ENCODE measurements around the gene SPAG16.
"Not testable (repeated sequence)": the region's sequence is repeated elsewhere in the genome, so short reads cannot be mapped to it uniquely, and the experiment has no call there.

Gene SPAG16

GRCh38 chr2:213818436-213818835, 534.2 kb downstream of the SPAG16 start:
- DNase-seq (ENCODE audit: low read depth): peak; percentile 44

GRCh38 chr2:213834331-213834730, 550.1 kb downstream of the SPAG16 start:
- peak; percentile 66 for DNase-seq (ENCODE audit: low read depth)

- no peak for DNase-seq (ENCODE audit: low read depth)
Observed at GRCh38 chr2:213834746-213835145, 550.5 kb downstream of the SPAG16 start.

- no peak for DNase-seq (ENCODE audit: low read depth)
Observed at GRCh38 chr2:213846856-213847255, 562.6 kb downstream of the SPAG16 start.

GRCh38 chr2:213847316-213847715, 563.1 kb downstream of the SPAG16 start:
- DNase-seq (ENCODE audit: low read depth): no peak

DNA sequence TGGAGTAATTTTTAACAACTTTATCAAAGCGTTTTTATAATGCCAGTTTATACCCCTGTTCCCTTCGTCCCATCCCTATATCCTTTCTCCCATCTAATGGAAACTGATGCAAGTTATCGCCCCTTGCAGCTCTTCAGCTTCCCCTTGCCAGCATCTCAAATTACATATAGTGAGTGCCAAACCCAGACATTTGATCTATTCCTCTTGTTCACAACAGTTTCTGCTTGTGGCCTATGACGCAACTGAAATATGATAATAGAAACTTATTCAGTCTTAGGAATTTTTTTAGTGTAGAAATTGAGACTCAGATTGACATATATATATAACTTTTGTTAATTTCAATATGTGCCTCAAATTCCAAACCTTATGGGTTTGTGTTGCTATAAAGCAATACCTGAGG, 564.4 kb downstream of the SPAG16 start:
- DNase-seq (ENCODE audit: low read depth): peak; percentile 17

- DNase-seq (ENCODE audit: low read depth): no peak
Observed at GRCh38 chr2:213861638-213862037, 577.4 kb downstream of the SPAG16 start.

DNA sequence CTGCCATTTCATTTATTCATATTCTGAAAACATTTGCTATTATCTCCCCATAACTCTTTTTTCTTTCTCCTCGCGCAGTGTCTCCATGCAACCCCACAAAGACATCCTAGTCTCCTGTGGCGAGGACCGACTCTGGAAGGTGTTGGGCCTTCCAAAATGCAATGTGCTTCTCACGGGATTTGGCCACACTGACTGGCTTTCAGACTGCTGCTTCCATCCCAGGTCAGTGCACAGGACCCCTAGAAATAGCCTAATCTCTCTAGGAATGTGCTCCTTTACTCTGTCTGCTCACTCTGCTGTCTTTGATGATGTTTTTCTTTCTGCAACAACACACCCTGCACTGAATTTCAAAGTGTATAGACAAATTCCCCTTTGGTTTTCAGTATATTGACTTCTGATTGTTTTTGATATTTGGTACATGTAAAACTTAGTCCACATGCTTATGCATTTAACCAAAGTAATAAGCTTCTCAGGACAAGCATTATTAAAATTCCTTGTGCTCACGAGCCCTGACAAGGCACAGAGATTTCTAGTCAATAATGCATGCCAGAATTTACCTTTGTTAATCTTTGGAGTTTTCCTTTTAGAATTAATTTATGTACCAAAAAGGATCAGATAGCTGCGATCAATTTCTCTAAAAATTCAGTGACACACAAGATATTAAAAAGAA, 578.3 kb downstream of the SPAG16 start:
- no peak for DNase-seq (ENCODE audit: low read depth)

DNA sequence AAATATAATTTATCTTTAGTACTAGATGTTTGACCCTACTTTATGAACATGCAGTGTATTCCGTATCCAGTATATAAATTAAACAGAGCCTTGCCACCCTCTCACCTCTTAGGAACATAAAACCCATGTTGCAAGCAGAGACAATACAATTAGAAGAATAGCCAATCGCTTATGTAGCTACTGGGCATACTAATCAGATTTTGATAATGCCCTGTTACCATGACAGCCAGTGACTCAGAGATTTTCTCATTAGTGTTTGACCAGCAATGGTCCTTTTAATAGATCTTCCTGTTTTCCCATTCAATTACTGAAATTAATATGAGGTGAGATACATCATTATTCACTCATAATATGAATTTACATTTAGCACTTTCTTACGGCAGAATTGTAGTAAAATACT, 579.3 kb downstream of the SPAG16 start:
- no peak for DNase-seq (ENCODE audit: low read depth)

GRCh38 chr2:213868526-213868925, 584.3 kb downstream of the SPAG16 start:
- no peak for DNase-seq (ENCODE audit: low read depth)

DNA sequence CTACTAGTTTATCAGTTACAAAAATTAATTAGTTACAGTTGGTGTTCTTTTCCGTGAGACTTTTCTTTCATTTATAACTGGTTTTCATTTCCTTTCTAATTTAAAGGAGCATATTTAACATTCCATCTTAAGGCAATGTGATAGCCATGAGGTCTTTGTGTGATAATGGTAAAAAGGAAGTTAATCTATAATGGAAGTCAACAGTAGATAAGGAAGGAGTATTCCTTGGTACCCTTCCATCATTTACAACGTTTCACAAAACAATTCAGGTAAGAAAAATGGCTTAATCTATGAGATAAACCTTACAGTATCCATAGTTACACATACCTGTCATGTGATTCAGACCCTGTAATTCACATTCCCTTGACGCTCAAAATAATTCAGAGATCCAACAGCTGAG, 601.2 kb downstream of the SPAG16 start:
- no peak for DNase-seq (ENCODE audit: low read depth)

DNA sequence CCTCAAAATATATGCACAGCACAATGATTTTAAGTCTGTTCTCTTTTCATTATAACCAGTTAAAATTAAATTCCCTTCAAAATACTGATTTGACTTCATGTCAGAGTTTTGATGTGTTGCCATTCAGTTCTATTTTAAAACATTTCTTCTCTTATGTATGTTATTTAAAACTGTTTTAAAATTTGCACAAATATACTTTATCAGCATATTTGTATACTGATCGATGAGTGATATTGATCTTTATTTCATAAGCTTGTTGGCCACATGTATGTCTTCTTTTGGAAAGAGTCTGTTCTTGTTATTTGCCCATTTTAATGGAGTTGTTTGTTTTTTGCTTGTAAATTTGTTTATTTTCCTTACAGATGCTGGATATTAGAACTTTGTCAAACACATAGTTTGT, 630.2 kb downstream of the SPAG16 start:
- no peak for DNase-seq (ENCODE audit: low read depth)

- no peak for DNase-seq (ENCODE audit: low read depth)
Observed at GRCh38 chr2:213920014-213920413, 635.8 kb downstream of the SPAG16 start.

GRCh38 chr2:213923543-213923942, 639.3 kb downstream of the SPAG16 start:
- no peak for DNase-seq (ENCODE audit: low read depth)

GRCh38 chr2:213934560-213934959, 650.3 kb downstream of the SPAG16 start:
- DNase-seq (ENCODE audit: low read depth): no peak

- no peak for DNase-seq (ENCODE audit: low read depth)
Observed at GRCh38 chr2:213958086-213958485, 673.8 kb downstream of the SPAG16 start.

GRCh38 chr2:213959589-213959988, 675.3 kb downstream of the SPAG16 start:
- no peak for DNase-seq (ENCODE audit: low read depth)

DNA sequence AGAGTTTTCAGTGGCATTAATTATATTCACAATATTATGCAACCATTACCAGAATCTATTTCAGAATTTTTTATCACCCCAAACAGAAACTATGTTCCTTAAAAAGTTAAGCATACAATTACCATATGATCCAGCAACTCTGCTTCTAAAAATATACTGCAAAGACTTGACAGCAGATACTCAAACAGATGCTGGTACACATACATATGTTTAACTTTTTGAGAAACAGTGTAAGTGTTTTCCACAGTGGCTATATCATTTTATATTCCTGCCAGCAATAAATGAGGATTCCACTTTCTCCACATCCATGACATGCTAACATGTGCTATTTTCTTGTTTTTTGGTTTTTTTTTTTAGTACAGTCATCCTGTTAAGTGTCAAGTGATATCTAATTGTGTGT, 687.3 kb downstream of the SPAG16 start:
- DNase-seq (ENCODE audit: low read depth): no peak

- DNase-seq (ENCODE audit: low read depth): no peak
Observed at GRCh38 chr2:213980883-213981282, 696.6 kb downstream of the SPAG16 start.

DNA sequence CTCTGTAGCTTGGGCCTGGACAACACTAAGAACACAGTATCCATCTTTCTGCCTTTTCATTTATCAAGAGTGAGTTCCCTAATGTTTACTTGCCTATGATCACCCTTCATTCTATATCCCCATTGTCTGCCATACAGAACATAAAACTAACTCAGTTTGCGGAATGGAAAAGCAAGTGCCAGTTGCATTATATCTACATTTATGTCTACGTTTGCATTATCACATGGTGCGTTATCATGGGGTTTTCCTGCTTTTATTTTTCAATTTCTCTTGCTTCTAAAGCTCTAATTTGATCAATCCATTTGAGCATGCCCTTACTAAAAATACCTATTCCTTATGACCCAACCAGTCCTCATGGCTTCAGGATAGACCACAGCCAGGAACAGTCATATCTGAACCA, 704.9 kb downstream of the SPAG16 start:
- DNase-seq (ENCODE audit: low read depth): no peak

DNA sequence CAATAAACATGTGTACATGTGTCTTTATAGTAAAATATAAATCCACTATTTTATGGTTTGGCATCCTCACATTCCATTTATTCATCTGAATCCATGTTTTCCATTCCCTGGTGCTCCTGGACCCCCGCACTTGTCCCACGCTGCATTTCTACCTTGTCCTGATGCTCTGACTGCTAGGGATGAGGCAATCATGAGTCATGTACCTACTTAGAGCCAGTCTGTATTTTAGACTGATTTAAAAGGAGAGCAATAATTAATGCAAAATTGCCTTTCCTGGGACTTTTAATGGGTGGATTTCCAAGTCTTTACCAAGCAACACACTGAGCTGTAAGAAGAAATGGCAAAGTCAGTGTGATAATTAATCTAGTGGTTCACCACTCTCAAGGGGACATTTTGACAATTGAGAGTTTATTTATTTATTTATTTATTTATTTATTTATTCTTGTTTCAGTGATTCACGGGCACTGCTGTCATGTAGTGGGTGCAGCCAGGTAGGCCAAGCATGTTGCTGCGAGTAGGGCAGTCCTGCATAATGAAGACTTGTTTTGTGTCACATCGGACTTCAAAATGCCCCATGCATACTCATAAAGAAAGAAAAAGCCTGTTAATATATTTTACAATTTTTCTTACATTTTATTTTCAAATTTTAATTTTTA, 707.3 kb downstream of the SPAG16 start:
- no peak for DNase-seq (ENCODE audit: low read depth)

DNA sequence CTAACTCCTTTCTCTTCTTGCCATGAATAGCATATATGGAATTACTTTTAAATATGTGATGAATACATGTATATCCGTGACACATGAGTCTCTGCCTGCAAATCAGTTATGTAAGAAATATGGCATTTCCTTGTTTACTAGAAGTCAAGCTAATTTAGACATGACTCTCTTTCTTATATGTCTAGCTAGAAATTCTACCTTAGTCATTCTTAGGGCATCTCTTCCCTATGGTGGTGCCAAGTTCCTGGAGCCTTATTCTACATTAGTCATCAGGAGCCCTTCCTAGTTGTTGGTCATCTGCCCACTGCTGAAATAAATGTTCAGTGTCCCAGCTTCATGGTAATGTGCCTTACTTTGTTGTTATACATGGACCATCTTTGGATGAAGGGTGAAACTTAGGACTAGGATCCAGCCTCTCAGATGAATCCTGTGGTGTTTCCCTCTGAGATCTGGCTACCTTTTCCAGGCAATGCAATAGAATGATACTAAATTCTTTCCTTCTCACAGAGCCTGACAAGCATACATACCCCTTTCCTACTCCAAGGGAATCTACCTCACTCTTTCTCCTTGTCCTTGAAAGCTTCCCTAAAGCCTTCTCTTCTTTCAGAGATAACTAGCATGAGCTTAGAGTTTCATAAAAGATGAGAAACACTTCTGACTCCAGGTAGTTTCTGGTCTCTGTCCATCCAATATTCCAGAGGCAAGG, 711.3 kb downstream of the SPAG16 start:
- DNase-seq (ENCODE audit: low read depth): peak; percentile 73

DNA sequence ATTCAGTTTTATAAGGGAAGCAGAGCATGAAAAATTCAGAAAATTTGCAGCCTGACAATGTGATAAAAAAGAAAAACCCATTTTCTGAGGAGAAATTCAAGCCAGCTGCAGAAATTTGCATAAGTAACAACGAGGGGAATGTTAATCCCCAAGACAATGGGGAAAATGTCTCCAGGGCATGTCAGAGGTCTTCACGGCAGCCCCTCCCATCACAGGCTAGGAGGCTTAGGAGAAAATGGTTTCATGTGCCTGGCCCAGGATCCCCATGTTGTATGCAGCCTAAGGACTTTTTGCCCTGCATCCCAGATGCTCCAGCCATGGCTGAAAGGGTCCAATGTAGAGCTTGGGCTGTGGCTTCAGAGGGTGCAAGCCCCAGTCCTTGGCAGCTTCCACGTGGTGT, 714.7 kb downstream of the SPAG16 start:
- DNase-seq (ENCODE audit: low read depth): not testable (repeated sequence)
